Prostate gland (tissue), 2 donors: Measurements from ENCODE around the gene NINJ1.

Source experiments
- POLR2A ChIP-seq: fragments of 450-650 bp; IDR thresholded peaks from one replicate; pipeline ENCODE4 v1.6.1; 2016; ENCODE audit warnings: antibody characterized with exemption, mild to moderate bottlenecking
- POLR2AphosphoS5 ChIP-seq: sonication (generic); formaldehyde crosslinking; IDR thresholded peaks from one replicate; pipeline ENCODE4 v1.6.1; 2017; ENCODE audit warnings: antibody characterized with exemption
- TF ChIP-seq, protein P1 (sequence below), 4 experiments: fragments of 200-600 bp in 2 of 4; fragments of 450-650 bp in 2 of 4; sonication (generic) in 2 of 4; IDR thresholded peaks; 1 replicate in 3 of 4; 2 replicates in 1 of 4; pipeline ENCODE4 v1.5.1; 2016 to 2019; ENCODE audit warnings: antibody characterized with exemption in 4 of 4, mild to moderate bottlenecking in 2 of 4, moderate library complexity in 2 of 4

DNA sequence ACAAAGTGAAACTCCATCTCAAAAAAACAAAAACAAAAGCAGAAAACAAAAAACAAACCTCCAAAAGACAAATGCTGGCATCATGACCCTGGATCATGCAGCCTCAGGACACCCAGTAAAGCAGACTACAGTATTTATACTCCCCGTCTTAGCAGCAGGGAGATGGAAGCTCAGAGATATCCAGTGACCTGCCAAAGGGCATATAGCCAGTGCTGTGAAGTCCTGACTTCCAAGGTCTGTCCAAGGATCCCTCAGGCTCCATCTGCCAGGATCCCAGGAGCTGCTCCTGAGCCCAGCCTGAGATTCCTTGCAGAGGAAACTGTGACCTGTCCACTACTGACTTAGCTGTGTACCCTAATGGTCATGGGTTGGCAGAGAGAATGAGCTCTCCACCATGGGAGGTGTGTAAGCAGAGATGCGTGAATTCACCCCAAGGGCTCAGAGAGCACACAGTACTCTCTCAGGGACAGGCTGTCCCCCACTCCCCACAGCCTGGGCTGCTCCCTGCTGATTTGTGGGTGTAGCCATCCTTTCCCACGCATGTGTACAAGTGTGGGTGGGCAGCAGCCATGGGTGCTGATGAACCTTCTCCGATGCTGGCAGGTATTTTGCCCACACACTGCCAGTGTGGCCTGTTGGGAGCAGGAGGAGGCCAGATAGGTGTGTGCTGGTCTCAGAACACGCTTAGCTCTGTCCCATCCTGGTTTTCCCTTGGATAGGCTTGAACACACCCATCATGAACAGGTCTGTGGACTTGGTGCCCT is 47.8 kb upstream of the NINJ1 start:
- TF ChIP-seq POLR2AphosphoS5: no peak
- TF ChIP-seq, protein P1, sequence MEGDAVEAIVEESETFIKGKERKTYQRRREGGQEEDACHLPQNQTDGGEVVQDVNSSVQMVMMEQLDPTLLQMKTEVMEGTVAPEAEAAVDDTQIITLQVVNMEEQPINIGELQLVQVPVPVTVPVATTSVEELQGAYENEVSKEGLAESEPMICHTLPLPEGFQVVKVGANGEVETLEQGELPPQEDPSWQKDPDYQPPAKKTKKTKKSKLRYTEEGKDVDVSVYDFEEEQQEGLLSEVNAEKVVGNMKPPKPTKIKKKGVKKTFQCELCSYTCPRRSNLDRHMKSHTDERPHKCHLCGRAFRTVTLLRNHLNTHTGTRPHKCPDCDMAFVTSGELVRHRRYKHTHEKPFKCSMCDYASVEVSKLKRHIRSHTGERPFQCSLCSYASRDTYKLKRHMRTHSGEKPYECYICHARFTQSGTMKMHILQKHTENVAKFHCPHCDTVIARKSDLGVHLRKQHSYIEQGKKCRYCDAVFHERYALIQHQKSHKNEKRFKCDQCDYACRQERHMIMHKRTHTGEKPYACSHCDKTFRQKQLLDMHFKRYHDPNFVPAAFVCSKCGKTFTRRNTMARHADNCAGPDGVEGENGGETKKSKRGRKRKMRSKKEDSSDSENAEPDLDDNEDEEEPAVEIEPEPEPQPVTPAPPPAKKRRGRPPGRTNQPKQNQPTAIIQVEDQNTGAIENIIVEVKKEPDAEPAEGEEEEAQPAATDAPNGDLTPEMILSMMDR (IDR thresholded peaks at IDR 0.05): no peak
- no peak for TF ChIP-seq POLR2A
